ENCODE data around the gene ZNF414. TPM values are rescaled to one million over a fixed set of nuclear protein-coding genes. Genes with fewer than 3 reads are reported as not detected.

The ZNF414 gene
- total RNA-seq, 2 donors from 2014 or later, result 25.4 to 34.2 TPM

DNA sequence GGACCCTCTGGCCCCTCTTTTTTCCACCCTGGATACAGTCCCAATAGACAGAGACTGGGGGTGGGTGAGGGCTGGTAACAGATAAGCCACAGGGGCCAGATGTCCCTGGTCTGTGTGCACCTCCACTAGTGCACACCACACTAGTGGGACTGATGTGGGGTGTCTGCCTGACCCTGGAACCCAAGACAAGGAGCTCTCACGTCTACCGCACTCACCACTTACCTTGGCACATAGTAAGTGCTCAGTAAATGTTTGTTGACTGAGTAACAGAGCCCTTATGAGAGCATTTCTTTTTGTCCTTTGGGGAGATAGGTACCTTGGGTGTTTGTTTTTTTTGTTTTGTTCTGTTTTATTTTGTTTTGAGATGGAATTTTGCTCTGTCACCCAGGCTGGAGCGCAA is 23.1 kb upstream of the ZNF414 start:
- WGBS, 2 donors, result 76 to 82% methylated on average over 3 of the region's 3 CpGs
- no peak for DNase-seq
- Histone ChIP-seq H3K4me3 (no peak overlapping the region), H3K27me3 (no peaks in the 10 kb centered on the region), H3K36me3 (replicated peaks in 1 of 2; ENCODE audit: insufficient read depth in 1 of 2, low read depth in 2 of 2) (no peaks in the 10 kb centered on the region), H3K27ac (no peak overlapping the region), H3K4me1 (no peaks in the 10 kb centered on the region), H3K9me3 (no peaks in the 10 kb centered on the region)
- intact Hi-C loops (cut with DNase I), result no loop called here
- no peak for TF ChIP-seq POLR2A (IDR thresholded peaks at IDR 0.05)
- TF ChIP-seq, protein P1, sequence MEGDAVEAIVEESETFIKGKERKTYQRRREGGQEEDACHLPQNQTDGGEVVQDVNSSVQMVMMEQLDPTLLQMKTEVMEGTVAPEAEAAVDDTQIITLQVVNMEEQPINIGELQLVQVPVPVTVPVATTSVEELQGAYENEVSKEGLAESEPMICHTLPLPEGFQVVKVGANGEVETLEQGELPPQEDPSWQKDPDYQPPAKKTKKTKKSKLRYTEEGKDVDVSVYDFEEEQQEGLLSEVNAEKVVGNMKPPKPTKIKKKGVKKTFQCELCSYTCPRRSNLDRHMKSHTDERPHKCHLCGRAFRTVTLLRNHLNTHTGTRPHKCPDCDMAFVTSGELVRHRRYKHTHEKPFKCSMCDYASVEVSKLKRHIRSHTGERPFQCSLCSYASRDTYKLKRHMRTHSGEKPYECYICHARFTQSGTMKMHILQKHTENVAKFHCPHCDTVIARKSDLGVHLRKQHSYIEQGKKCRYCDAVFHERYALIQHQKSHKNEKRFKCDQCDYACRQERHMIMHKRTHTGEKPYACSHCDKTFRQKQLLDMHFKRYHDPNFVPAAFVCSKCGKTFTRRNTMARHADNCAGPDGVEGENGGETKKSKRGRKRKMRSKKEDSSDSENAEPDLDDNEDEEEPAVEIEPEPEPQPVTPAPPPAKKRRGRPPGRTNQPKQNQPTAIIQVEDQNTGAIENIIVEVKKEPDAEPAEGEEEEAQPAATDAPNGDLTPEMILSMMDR (IDR thresholded peaks at IDR 0.05), result no peak
- ATAC-seq, result no peak

DNA sequence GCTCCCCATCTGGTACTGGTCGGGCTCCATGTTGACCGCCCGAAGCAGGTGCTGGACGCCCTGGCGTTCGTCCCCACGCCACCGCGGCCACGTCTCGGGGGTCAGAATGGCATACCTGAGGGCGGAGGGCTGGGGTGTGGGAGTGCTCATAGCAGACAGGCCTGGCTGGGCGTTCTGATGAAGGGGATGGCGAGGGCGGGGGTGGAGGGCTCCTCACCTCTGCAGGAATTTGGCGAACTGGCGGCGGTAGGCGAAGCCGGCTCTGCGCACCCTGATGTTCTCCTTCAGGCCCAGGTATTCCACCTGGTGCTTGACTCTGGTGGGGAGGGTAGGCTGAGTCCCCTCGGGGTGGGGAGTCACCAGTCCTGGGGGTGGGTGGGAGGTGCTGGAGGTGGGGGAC is 22.3 kb upstream of the ZNF414 start:
- WGBS, 2 donors, result 62 to 78% methylated on average over 17 to 19 of the region's 22 CpGs
- TF ChIP-seq, protein P1 (IDR thresholded peaks at IDR 0.05), result no peak
- no peak for TF ChIP-seq POLR2A (IDR thresholded peaks at IDR 0.05)
- no peak overlapping the region for H3K27ac ChIP-seq
- H3K4me3 ChIP-seq, result no peak overlapping the region
- intact Hi-C loops (cut with DNase I), result no loop called here
- DNase-seq, result no peak
- no peaks in the 10 kb centered on the region for H3K9me3 ChIP-seq
- no peaks in the 10 kb centered on the region for H3K4me1 ChIP-seq
- no peak for ATAC-seq
- no peaks in the 10 kb centered on the region for H3K27me3 ChIP-seq
- H3K36me3 ChIP-seq (replicated peaks in 1 of 2; ENCODE audit: insufficient read depth in 1 of 2, low read depth in 2 of 2), result no peaks in the 10 kb centered on the region

DNA sequence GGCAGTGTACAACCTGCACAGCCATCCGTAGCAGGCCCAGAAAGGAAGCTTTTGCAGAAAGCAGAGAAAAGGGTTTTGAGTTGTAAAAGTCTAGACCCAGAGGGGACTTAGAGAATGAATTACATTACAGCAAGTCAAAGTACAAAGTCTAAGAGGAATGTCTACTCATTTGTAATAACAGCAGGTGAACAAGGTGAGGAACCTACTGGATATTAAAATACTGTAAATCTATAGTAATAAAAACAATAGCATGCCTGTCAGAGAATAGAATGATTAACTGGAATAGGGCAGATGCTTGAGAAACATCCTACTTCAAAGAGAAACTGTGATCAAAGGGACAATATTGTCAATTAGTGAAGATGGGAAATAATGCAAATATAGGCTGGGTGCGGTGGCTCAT is 18.3 kb upstream of the ZNF414 start:
- TF ChIP-seq, protein P1 (IDR thresholded peaks at IDR 0.05), result no peak
- no peak for TF ChIP-seq POLR2A (IDR thresholded peaks at IDR 0.05)
- H3K27ac ChIP-seq, result no peak overlapping the region
- no peaks in the 10 kb centered on the region for H3K27me3 ChIP-seq
- no peaks in the 10 kb centered on the region for H3K4me1 ChIP-seq
- ATAC-seq, result no peak
- no peak for DNase-seq
- WGBS, 2 donors, result 49 to 64% methylated on average over 2 of the region's 2 CpGs
- intact Hi-C loops (cut with DNase I), result no loop called here
- H3K9me3 ChIP-seq, result no peaks in the 10 kb centered on the region
- no peaks in the 10 kb centered on the region for H3K36me3 ChIP-seq (replicated peaks in 1 of 2; ENCODE audit: insufficient read depth in 1 of 2, low read depth in 2 of 2)
- H3K4me3 ChIP-seq, result no peak overlapping the region

DNA sequence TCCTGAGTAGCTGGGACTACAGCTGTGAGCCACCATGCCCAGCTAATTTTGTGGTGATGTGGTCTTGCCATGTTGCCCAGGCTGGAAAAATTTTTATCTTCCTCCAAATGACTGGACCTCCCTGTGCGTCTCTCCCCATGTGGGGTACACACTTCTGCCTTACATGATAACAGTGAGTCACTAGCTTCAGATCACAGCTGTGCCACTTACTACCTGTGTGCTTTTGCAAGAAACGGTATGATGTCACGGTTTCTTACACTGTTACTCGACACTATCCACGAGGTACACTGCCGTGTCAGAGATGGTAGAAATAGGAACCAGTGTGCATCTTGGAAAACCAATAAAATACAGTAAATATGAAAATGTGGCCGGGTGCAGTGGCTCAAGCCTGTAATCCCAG is 17.5 kb upstream of the ZNF414 start:
- Histone ChIP-seq H3K27me3 (no peaks in the 10 kb centered on the region), H3K9me3 (no peaks in the 10 kb centered on the region), H3K27ac (no peak overlapping the region), H3K4me3 (no peak overlapping the region), H3K36me3 (replicated peaks in 1 of 2; ENCODE audit: insufficient read depth in 1 of 2, low read depth in 2 of 2) (no peaks in the 10 kb centered on the region), H3K4me1 (peaks cover 7% of the 10 kb centered on the region)
- TF ChIP-seq, protein P1 (IDR thresholded peaks at IDR 0.05), result no peak
- no peak for TF ChIP-seq POLR2A (IDR thresholded peaks at IDR 0.05)
- ATAC-seq (no peak), DNase-seq (no peak)
- intact Hi-C loops (cut with DNase I), result no loop called here
- 77 to 85% methylated on average over 7 of the region's 7 CpGs for WGBS, 2 donors

DNA sequence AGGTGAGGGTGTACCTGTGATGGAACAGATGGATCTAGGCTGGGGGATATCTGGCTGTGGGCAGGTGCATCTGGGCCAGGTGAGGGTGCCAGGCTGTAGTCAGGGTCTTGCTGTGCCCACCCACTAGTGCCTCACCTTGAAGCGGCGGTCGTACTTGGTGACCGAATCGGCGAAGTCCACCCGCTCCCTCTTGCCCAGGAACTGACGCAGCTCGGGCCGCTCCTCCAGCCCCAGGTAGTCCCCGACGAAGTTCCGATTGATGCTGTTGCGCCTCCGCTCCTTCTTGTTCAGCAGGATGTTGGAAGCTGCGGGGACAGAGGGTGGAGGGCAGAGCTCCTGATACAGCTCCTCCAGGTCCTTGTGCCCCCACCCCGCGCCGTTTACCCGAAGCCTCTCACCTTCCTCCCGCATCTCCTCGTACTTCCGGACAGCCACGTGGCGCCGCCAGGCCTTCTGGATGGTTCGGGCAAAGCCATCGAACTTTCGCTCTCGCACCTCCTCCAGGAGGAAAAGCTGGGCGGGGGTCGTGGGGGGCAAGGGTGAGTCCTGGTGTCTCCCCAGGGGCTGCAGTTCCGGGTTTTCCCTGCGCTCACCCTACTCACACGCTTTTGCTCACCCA is 16.2 kb upstream of the ZNF414 start:
- ATAC-seq (no peak), DNase-seq (no peak)
- intact Hi-C loops (cut with DNase I), result no loop called here
- Histone ChIP-seq H3K27me3 (no peaks in the 10 kb centered on the region), H3K27ac (no peak overlapping the region), H3K4me1 (peaks cover 10% of the 10 kb centered on the region), H3K36me3 (replicated peaks in 1 of 2; ENCODE audit: insufficient read depth in 1 of 2, low read depth in 2 of 2) (no peaks in the 10 kb centered on the region), H3K9me3 (no peaks in the 10 kb centered on the region), H3K4me3 (no peak overlapping the region)
- TF ChIP-seq, protein P1 (IDR thresholded peaks at IDR 0.05), result no peak
- TF ChIP-seq POLR2A (IDR thresholded peaks at IDR 0.05), result no peak
- WGBS, 2 donors, result 93 to 95% methylated on average over 25 to 35 of the region's 35 CpGs

All from body of pancreas (tissue), 4 donors.